ENCODE measurements around the gene SHMT2. TPM values are rescaled to one million over a fixed set of nuclear protein-coding genes. Genes with fewer than 3 reads are reported as not detected.

Gene SHMT2
- total RNA-seq, 4 donors from 2014 or later: 62.4 to 71.8 (median 67.4) TPM

DNA sequence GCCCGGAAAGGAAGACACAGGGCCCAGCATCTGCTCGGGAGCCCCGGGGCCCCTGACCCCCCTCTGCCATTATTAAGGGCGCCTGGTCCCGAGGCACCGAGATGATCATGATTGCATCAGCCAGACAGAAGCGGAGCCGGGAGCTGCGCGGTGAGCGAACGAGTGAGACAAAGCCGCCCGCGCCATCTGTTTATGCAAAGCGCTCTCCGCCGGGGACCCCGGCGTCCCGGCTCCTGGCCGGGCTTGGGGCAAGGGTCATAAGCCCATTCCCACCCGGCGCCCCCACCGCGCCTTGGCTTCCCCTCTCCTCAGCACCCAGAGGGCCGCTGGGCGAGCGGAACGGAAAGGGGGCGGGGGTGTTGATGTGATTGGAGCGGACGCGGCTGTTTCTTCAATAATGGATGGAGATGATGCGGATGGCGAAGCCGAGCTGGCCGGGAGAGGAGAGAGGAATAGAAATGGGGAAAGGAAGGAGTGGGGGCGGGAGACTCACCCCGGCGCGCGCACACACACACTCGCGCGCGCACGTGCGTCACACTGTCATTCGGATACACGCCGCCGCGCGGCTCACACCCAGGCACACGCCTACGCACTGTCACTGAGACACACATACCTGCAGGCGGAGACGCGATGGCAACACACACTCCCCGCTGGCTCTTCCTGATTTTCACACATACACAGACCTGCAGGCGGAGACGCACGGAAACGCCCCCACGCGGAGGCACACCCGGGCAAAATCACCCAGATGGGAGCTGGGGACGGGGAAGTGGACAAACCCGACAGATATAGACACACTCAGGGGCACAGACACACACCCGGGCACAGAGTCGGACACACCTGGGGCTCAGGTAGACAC is 10.8 kb downstream of the SHMT2 start:
- intact Hi-C loops (cut with DNase I; ENCODE audit: low total_unique reads): loop anchor here (2.0 kb wide), 1 partner anchor 25 kb away; no protein-coding TSS in a partner anchor
- TF ChIP-seq, protein P1, sequence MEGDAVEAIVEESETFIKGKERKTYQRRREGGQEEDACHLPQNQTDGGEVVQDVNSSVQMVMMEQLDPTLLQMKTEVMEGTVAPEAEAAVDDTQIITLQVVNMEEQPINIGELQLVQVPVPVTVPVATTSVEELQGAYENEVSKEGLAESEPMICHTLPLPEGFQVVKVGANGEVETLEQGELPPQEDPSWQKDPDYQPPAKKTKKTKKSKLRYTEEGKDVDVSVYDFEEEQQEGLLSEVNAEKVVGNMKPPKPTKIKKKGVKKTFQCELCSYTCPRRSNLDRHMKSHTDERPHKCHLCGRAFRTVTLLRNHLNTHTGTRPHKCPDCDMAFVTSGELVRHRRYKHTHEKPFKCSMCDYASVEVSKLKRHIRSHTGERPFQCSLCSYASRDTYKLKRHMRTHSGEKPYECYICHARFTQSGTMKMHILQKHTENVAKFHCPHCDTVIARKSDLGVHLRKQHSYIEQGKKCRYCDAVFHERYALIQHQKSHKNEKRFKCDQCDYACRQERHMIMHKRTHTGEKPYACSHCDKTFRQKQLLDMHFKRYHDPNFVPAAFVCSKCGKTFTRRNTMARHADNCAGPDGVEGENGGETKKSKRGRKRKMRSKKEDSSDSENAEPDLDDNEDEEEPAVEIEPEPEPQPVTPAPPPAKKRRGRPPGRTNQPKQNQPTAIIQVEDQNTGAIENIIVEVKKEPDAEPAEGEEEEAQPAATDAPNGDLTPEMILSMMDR (IDR thresholded peaks at IDR 0.05): no peak
- no peak for TF ChIP-seq POLR2A (IDR thresholded peaks at IDR 0.05)
- no peak overlapping the region for H3K4me3 ChIP-seq (ENCODE audit: low read depth, poor library complexity, severe bottlenecking)
- DNase-seq (ENCODE audit: low spot score in 2 of 2): peak in 1 of 2 donors; percentile 47
- WGBS, 2 donors: 1% methylated on average over 59 to 64 of the region's 72 CpGs

DNA sequence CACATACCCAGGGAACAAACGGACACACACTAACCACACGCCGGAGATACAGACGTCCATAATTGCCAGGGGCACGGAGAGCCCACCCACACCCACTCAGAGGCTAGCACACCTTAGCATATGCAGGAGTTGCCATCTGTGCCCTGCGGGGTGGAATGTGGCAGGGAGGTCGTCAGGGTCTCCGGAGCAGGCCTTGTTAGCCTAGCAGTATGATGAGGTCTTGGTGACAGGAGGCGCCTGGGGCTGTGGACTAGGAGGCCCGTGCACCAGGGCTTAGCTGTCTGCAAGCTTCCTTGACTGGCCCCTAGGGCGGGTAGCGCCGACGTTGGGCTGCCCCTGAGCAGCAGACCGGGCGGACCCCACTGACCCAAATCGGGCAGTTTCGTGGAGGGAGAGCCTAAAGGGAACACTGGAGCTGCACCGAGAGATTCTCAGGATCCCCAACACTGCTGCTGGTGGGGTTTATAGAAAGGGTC is 11.5 kb downstream of the SHMT2 start:
- intact Hi-C loops (cut with DNase I; ENCODE audit: low total_unique reads): loop anchor here (2.0 kb wide), 1 partner anchor 26 kb away; no protein-coding TSS in a partner anchor
- 7 to 22% methylated on average over 8 to 13 of the region's 19 CpGs for WGBS, 2 donors
- no peak for DNase-seq (ENCODE audit: low spot score in 2 of 2)
- TF ChIP-seq, protein P1 (IDR thresholded peaks at IDR 0.05): no peak
- no peak for TF ChIP-seq POLR2A (IDR thresholded peaks at IDR 0.05)
- no peak overlapping the region for H3K4me3 ChIP-seq (ENCODE audit: low read depth, poor library complexity, severe bottlenecking)

DNA sequence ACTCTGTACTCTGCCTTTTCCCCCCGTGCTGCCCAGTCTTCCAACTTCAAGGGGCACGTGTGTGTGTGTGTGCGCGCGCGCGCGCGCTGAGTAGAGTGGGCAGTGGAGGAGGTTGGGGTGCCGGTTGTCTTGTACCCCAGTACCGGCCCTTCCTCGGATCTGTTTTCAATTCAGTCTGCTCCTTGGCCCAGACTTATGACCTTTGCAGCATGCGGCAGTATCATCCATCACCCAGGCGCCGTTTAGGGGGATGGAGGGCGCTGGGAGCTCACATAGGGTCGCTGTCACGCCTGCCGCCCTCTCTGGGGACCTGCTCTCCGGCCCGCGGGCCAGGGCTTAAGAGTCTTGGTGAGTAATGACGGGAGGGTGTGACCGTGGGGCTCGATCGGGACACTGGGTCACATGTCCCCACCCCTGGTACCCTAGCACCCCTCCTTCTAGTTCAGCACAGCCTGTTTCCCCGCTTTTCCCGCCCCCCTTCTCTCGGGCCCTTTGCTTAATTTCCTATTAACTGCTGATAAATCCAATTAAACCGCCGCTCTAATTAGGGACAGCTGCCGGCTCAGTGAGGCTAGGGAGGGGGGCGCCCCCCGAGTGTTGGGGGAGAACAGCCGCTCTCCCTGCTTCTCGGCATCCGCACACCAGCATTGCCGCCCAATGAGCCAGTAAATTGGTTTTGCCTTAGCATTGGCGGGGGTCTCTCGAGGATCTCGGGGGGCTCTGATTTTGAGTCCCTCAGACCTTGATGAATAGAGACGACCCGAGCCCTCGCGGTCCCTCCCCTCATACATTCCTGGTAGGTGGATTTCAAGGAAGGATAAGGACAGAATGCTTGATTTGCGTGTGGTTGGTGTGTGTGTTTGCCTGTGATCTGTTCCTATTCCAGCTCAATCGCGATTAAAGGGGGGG is 12.1 kb downstream of the SHMT2 start:
- 8 to 14% methylated on average over 43 to 48 of the region's 48 CpGs for WGBS, 2 donors
- H3K4me3 ChIP-seq (ENCODE audit: low read depth, poor library complexity, severe bottlenecking): no peak overlapping the region

DNA sequence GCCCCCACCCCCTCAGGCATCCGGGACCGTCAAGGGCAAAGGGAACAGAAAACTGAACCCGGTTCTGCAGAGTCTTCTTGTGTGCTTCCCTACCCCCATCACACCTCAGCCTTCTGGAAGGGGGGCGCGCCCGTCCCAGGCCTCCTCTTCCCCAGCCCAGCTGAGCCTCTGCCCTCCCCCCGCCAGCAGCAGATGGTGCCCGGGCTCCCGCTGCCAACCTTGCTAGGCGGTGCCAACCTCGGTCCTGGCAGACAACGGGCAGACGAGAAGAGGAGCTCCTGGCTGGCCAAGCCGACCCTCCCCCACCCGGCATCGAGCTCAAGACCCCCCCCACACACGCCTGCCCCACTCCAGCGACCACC is 12.8 kb downstream of the SHMT2 start:
- TF ChIP-seq, protein P1 (IDR thresholded peaks at IDR 0.05): no peak
- TF ChIP-seq POLR2A (IDR thresholded peaks at IDR 0.05): no peak
- DNase-seq (ENCODE audit: low spot score in 2 of 2): no peak
- 1 to 2% methylated on average over 12 to 14 of the region's 18 CpGs for WGBS, 2 donors
- intact Hi-C loops (cut with DNase I; ENCODE audit: low total_unique reads): no loop called here
- no peak overlapping the region for H3K4me3 ChIP-seq (ENCODE audit: low read depth, poor library complexity, severe bottlenecking)

More for the DNA sequence above, 12.1 kb downstream of the SHMT2 start:
- intact Hi-C loops (cut with DNase I; ENCODE audit: low total_unique reads): loop anchor here (2.0 kb wide), 1 partner anchor 27 kb away; no protein-coding TSS in a partner anchor
- no peak for DNase-seq (ENCODE audit: low spot score in 2 of 2)
- no peak for TF ChIP-seq POLR2A (IDR thresholded peaks at IDR 0.05)
- TF ChIP-seq, protein P1 (IDR thresholded peaks at IDR 0.05): no peak

DNA sequence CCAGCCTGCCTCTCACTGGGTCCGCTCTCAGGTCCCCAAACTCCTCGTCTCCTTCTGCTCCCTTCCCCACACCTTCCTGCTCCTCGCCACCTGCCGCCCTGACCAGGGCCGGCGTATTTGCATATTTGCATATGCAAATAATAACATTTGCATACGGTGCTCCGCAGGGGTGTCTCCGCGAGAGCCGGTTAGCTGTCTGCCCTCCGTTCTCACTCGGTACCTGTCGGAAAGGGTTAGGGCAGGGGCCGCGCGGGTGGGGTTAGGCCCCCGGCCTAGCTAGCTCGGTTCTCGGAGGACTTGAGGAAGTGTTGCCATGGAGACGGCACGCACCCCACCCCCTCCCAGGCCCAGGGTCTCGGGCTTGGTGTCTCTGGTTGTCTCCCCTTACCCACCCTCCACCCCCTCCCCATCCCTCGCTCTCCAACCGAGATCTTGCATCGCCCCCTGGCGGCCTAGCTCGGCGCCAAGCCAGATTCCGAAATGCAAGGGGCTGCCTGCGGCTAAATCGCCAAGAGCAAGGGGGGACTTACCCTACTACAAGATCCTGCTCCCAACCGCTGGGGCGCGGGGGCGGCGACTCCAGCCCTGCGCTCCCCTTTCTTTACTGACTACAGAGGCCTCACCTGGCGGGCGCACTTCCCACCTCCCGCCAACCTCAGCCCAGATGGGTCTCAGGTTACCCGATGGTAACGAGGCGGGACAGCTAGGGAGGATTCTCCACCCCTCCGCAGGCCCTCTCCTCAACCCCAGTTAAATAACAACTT is 13.4 kb downstream of the SHMT2 start:
- DNase-seq (ENCODE audit: low spot score in 2 of 2): no peak
- TF ChIP-seq, protein P1 (IDR thresholded peaks at IDR 0.05): no peak
- no peak for TF ChIP-seq POLR2A (IDR thresholded peaks at IDR 0.05)
- WGBS, 2 donors: 2% methylated on average over 42 to 45 of the region's 45 CpGs
- intact Hi-C loops (cut with DNase I; ENCODE audit: low total_unique reads): no loop called here
- H3K4me3 ChIP-seq (ENCODE audit: low read depth, poor library complexity, severe bottlenecking): no peak overlapping the region
